KMS-11 (cell line): ENCODE data around the gene NPRL2.

Source experiments
- H2AFZ ChIP-seq: fragments of 200-600 bp; sonication (generic); 2 replicates; pipeline ENCODE4 v1.6.1; 2016; ENCODE audit warnings: antibody characterized with exemption, mixed run types, low read depth
- H3K27ac ChIP-seq: fragments of 200-600 bp; sonication (generic); 2 replicates; pipeline ENCODE4 v1.6.1; 2016; ENCODE audit warnings: mild to moderate bottlenecking, mixed run types
- H3K27me3 ChIP-seq: fragments of 200-600 bp; sonication (generic); 2 replicates; pipeline ENCODE4 v1.6.1; 2017; ENCODE audit warnings: mild to moderate bottlenecking, low read depth, mixed run types, moderate library complexity; ENCODE audit not compliant: insufficient read depth
- H3K36me3 ChIP-seq: fragments of 200-600 bp; sonication (generic); 2 replicates; pipeline ENCODE4 v1.6.1; 2017; ENCODE audit warnings: mild to moderate bottlenecking, mixed run types; ENCODE audit not compliant: insufficient read depth
- H3K4me1 ChIP-seq: fragments of 200-600 bp; sonication (generic); 2 replicates; pipeline ENCODE4 v1.6.1; 2016; ENCODE audit warnings: mild to moderate bottlenecking, low read depth, mixed run types; ENCODE audit not compliant: poor library complexity, severe bottlenecking
- H3K4me2 ChIP-seq: fragments of 200-600 bp; sonication (generic); 2 replicates; pipeline ENCODE4 v1.7.0; 2016; ENCODE audit warnings: mild to moderate bottlenecking, mixed run types
- H3K4me3 ChIP-seq: fragments of 200-600 bp; sonication (generic); IDR thresholded peaks from 2 replicates; pipeline ENCODE4 v1.6.1; 2017; ENCODE audit warnings: low read depth, low read length, mixed read lengths; ENCODE audit not compliant: insufficient read depth
- H3K79me2 ChIP-seq: fragments of 200-600 bp; sonication (generic); 2 replicates; pipeline ENCODE4 v1.6.1; 2016; ENCODE audit warnings: low read depth, mixed run types; ENCODE audit not compliant: insufficient read depth
- H3K9ac ChIP-seq: fragments of 200-600 bp; sonication (generic); 2 replicates; pipeline ENCODE4 v1.6.1; 2016; ENCODE audit warnings: mild to moderate bottlenecking, mixed run types
- H4K20me1 ChIP-seq: fragments of 200-600 bp; sonication (generic); 2 replicates; pipeline ENCODE4 v1.6.1; 2016; ENCODE audit warnings: mild to moderate bottlenecking, mixed run types; ENCODE audit not compliant: insufficient read depth
- TF ChIP-seq, protein P1 (sequence below): fragments of 200-600 bp; sonication (generic); conservative IDR thresholded peaks from 2 replicates; pipeline ENCODE4 v1.6.1; 2017; ENCODE audit warnings: low read depth, mild to moderate bottlenecking, antibody characterized with exemption, low read length, moderate library complexity, mixed read lengths

NPRL2 gene

GRCh38 chr3:50318615-50319014, 32.0 kb downstream of the NPRL2 start:
- H3K4me1 ChIP-seq: peaks cover 4% of the 10 kb centered on the region
- H3K36me3 ChIP-seq: no peaks in the 10 kb centered on the region
- H3K79me2 ChIP-seq: no peaks in the 10 kb centered on the region
- no peak overlapping the region for H3K9ac ChIP-seq
- no peaks in the 10 kb centered on the region for H3K27me3 ChIP-seq
- no peak overlapping the region for H2AFZ ChIP-seq
- TF ChIP-seq, protein P1, sequence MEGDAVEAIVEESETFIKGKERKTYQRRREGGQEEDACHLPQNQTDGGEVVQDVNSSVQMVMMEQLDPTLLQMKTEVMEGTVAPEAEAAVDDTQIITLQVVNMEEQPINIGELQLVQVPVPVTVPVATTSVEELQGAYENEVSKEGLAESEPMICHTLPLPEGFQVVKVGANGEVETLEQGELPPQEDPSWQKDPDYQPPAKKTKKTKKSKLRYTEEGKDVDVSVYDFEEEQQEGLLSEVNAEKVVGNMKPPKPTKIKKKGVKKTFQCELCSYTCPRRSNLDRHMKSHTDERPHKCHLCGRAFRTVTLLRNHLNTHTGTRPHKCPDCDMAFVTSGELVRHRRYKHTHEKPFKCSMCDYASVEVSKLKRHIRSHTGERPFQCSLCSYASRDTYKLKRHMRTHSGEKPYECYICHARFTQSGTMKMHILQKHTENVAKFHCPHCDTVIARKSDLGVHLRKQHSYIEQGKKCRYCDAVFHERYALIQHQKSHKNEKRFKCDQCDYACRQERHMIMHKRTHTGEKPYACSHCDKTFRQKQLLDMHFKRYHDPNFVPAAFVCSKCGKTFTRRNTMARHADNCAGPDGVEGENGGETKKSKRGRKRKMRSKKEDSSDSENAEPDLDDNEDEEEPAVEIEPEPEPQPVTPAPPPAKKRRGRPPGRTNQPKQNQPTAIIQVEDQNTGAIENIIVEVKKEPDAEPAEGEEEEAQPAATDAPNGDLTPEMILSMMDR: no peak
- H4K20me1 ChIP-seq: no peaks in the 10 kb centered on the region
- no peak overlapping the region for H3K27ac ChIP-seq
- H3K4me3 ChIP-seq: no peak overlapping the region
- H3K4me2 ChIP-seq: no peak overlapping the region

DNA sequence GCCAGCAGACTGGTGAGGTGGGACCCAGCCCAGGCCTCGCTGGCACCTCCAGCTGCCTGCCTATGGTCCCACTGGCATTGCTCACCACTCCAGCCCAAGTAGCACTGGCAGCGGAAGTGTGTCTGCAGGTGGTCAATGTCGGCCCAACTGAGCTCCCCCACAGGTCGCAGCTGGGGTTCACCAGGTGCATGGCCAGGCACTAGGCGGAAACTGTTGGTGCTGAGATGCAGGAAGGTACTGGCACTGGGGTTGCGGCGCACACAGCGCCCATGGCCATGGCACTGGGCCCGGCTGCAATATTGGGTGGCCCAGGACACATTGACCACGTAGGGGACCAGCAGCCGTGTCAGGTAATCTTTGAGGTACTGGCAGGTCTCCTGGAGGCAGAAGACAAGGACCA, 32.4 kb downstream of the NPRL2 start:
- no peaks in the 10 kb centered on the region for H3K27me3 ChIP-seq
- H3K4me2 ChIP-seq: no peak overlapping the region
- TF ChIP-seq, protein P1: no peak
- H3K79me2 ChIP-seq: no peaks in the 10 kb centered on the region
- H2AFZ ChIP-seq: no peak overlapping the region
- H4K20me1 ChIP-seq: no peaks in the 10 kb centered on the region
- no peaks in the 10 kb centered on the region for H3K36me3 ChIP-seq
- peaks cover 4% of the 10 kb centered on the region for H3K4me1 ChIP-seq
- H3K27ac ChIP-seq: no peak overlapping the region
- H3K4me3 ChIP-seq: no peak overlapping the region
- H3K9ac ChIP-seq: no peak overlapping the region

DNA sequence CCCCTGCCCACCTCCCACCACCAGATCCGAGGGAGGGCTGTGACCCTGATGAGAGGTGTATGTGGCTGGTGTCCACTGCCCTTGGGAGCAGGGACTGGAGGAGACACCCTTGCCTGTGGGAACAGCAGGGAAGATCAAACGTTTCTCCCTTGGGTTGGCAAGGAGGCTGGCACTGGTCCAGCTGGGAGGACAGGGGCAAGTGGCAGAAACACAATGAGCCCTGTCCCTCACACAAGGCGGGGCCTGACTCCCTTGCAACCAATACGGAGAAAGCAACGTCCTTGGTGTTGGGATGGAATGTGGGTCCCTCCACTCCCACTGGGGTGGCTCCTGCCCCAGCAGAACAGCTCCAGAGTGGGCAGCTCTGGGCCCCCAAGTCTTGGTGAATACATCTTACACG, 33.3 kb downstream of the NPRL2 start:
- Histone ChIP-seq H3K4me2 (no peak overlapping the region), H3K27ac (no peak overlapping the region), H3K9ac (no peak overlapping the region), H3K79me2 (no peaks in the 10 kb centered on the region), H3K36me3 (no peaks in the 10 kb centered on the region), H3K4me1 (peaks cover 4% of the 10 kb centered on the region), H3K4me3 (no peak overlapping the region), H3K27me3 (no peaks in the 10 kb centered on the region), H4K20me1 (no peaks in the 10 kb centered on the region), H2AFZ (no peak overlapping the region)
- TF ChIP-seq, protein P1: no peak

- Histone ChIP-seq H3K4me2 (no peak overlapping the region), H3K27ac (no peak overlapping the region), H3K27me3 (no peaks in the 10 kb centered on the region), H4K20me1 (no peaks in the 10 kb centered on the region), H3K36me3 (no peaks in the 10 kb centered on the region), H2AFZ (no peak overlapping the region), H3K79me2 (no peaks in the 10 kb centered on the region), H3K9ac (no peak overlapping the region), H3K4me3 (no peak overlapping the region), H3K4me1 (no peaks in the 10 kb centered on the region)
- TF ChIP-seq, protein P1: no peak
These were observed 33.8 kb downstream of the NPRL2 start for GRCh38 chr3:50316657-50317242.
